Fibroblast of the aortic adventitia (primary cell): ENCODE results near the gene ESX1. TPM values are rescaled to one million over a fixed set of nuclear protein-coding genes. Genes with fewer than 3 reads are reported as not detected.

Source experiments
- DNase-seq: peaks from one replicate; pipeline ENCODE4 v3.0.0-alpha.2; 2010; ENCODE audit warnings: low read depth
- H3K4me3 ChIP-seq: 2 replicates; pipeline ENCODE4 v1.5.1; 2011; ENCODE audit warnings: low read depth, mild to moderate bottlenecking, control low read depth, low read length, moderate library complexity
- total RNA-seq: library from RNA; depleted of rRNA; stranded (reverse); fragments of >200 nt; gene quantifications from 2 replicates; pipeline ENCODE4 v1.2.3, GENCODE V29; 2012; ENCODE audit warnings: low replicate concordance
- TF ChIP-seq, protein P1 (sequence below): IDR thresholded peaks from 2 replicates; pipeline ENCODE4 v1.5.1; 2011; ENCODE audit warnings: mild to moderate bottlenecking, low read length, control low read depth, inconsistent platforms; ENCODE audit not compliant: insufficient read depth

ESX1 gene
- total RNA-seq, 1 donor, result not detected

- no peak overlapping the region for H3K4me3 ChIP-seq
- TF ChIP-seq, protein P1, sequence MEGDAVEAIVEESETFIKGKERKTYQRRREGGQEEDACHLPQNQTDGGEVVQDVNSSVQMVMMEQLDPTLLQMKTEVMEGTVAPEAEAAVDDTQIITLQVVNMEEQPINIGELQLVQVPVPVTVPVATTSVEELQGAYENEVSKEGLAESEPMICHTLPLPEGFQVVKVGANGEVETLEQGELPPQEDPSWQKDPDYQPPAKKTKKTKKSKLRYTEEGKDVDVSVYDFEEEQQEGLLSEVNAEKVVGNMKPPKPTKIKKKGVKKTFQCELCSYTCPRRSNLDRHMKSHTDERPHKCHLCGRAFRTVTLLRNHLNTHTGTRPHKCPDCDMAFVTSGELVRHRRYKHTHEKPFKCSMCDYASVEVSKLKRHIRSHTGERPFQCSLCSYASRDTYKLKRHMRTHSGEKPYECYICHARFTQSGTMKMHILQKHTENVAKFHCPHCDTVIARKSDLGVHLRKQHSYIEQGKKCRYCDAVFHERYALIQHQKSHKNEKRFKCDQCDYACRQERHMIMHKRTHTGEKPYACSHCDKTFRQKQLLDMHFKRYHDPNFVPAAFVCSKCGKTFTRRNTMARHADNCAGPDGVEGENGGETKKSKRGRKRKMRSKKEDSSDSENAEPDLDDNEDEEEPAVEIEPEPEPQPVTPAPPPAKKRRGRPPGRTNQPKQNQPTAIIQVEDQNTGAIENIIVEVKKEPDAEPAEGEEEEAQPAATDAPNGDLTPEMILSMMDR, result no peak
- no peak for DNase-seq
Observed at GRCh38 chrX:104282166-104282725, 27.5 kb upstream of the ESX1 start.

DNA sequence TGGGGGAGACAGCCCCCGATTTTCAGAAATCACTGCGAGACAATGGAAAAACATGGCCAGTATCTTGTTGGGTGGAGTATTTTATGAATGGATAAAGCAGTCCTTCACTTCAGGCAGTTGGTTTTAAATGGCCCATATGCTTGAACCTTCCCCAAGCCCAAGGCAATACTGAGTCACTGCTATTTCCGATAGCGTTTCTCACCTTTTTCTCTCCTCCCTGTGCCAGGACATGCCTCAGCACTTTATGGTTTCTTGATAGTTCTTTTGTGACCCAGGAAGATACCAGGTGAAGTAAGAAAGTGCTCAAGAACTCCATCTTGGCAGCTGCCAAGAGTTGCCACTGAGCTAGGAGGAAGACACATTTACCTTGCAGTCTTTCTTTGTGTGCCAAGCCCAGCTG, 26.8 kb upstream of the ESX1 start:
- TF ChIP-seq, protein P1, result no peak
- no peak for DNase-seq
- H3K4me3 ChIP-seq, result no peak overlapping the region

DNA sequence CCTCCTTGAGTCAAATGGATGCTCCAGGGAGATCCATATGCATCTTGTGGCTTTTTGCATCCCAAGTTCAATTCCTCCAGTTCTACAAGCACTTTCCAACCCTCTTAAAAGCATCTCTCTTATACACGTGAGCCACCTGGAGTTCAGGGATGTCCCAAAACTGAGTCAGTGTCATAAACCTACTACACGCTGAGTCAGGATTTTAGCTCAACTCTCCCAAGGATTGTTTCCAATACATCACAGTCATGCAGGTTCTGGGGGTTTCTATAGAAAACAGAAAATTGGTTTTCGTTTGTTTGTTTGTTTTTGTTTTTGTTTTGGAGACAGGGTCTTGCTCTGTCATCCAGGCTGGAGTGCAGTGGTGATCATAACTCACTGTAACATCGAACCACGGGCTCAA, 25.9 kb upstream of the ESX1 start:
- H3K4me3 ChIP-seq, result no peak overlapping the region
- no peak for DNase-seq
- TF ChIP-seq, protein P1, result no peak

DNA sequence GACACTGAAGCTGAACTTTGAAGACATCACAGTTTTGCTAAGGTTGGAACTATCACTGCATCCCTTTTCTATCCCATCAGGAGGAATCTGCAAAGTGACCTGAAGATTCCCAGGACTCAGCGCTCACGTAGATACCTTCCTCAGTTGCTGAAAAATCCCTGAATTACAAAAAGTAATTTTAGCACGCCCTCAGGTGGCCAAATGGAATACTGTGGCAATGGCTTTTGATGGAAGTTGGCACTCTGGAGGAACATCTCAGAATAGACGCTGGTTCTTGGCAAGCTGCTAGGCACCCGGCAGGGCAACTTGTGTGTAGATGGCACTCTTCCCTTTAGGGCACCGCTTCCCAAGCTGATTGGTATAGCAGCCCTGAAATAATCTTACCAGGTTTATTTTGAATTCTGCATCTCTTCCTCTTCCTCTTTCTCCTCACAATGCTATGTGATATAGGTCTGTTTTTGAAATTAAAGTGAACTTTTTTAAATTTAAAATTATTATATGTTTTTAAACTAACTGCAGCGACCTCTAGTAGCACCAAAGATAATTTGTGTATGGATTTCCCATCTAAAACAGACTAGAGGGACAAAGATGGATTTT, 16.3 kb upstream of the ESX1 start:
- TF ChIP-seq, protein P1, result peak; percentile 63
- peak overlapping the region; percentile 39 for H3K4me3 ChIP-seq
- DNase-seq, result peak; percentile 37

DNA sequence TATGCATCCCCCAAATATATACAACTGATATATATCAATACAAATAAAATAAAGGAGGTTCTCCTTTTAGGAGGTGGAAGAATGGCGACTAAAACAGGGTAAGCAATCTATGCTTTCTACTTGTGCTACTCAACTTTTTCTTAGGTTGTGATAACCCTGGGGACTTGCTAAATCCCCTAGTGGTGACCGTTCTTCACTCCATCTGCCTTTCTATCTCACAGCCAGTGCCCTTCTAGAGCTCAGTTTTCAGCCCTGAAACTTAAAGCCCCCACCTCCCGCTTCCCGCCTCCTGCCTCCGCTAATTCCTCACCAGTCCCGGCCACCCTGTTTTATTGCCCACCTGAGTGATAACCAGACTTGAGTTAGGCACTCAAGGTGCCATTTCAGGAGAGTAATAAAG, 15.5 kb upstream of the ESX1 start:
- TF ChIP-seq, protein P1, result peak; percentile 1
- H3K4me3 ChIP-seq, result no peak overlapping the region
- no peak for DNase-seq

- TF ChIP-seq, protein P1, result no peak
- no peak for DNase-seq
- no peak overlapping the region for H3K4me3 ChIP-seq
Observed at GRCh38 chrX:104255465-104255864, 732 bp upstream of the ESX1 start.
